K562 (cell line): ENCODE data around the gene CSTPP1. TPM values are rescaled to one million over a fixed set of nuclear protein-coding genes. Genes with fewer than 3 reads are reported as not detected.

Experiments
- ATAC-seq: fragments of 200-7000 bp; cut with Tn5 transposase; 3 replicates; pipeline ENCODE4 v1.9.1; 2020; ENCODE audit warnings: moderate library complexity
- BruUV-seq: library from RNA; stranded (reverse); fragments of 400-500 nt; replicated peaks from 2 replicates; lab custom pipeline; 2021; lab: Mats Ljungman, UMichigan
- CTCF ChIA-PET: fragments of 300-600 bp; formaldehyde crosslinking; extraction: SDS; loops from one replicate; lab custom pipeline; 2021; ENCODE audit warnings: low intra/inter-chr PET ratio; lab: Yijun Ruan, JAX
- POLR2A ChIA-PET: fragments of 300-600, 350-650 bp; sonication (Branson Sonifier 250); formaldehyde crosslinking; extraction: SDS; loops from one replicate; lab custom pipeline; 2021; ENCODE audit warnings: antibody characterized with exemption, inconsistent platforms; lab: Yijun Ruan, JAX
- DNase-seq, 4 experiments: peaks; one replicate each; pipeline versions ENCODE4 v3.0.0 to v3.0.0-alpha.2; 2011 to 2018; ENCODE audit warnings: low spot score in 3 of 4, mixed read lengths in 3 of 4; ENCODE audit errors: extremely low read depth in 1 of 4
- FAIRE-seq: peaks from 2 replicates; lab custom pipeline; 2011; peaks lifted over from hg19 to GRCh38; lab: Jason Lieb, UNC
- H2AFZ ChIP-seq: 2 replicates; pipeline ENCODE4 v1.6.0; 2011; ENCODE audit warnings: low read depth, low read length, control low read depth, inconsistent platforms
- H3K27ac ChIP-seq: fragments of 200-600 bp; 3 replicates; pipeline ENCODE4 v1.8.0; 2011; ENCODE audit warnings: low read depth, mild to moderate bottlenecking, control low read depth, inconsistent platforms, low read length, moderate library complexity, mixed read lengths; ENCODE audit errors: extremely low read depth
- H3K27me3 ChIP-seq, 2 experiments: fragments of 300-600 bp in 1 of 2; 2 replicates in 1 of 2; 3 replicates in 1 of 2; pipeline versions ENCODE4 v1.6.0 to v1.8.0; 2011; ENCODE audit warnings: inconsistent platforms in 2 of 2, low read length in 2 of 2, mild to moderate bottlenecking in 1 of 2, mixed read lengths in 1 of 2, moderate library complexity in 1 of 2; ENCODE audit not compliant: control insufficient read depth in 2 of 2, insufficient read depth in 2 of 2
- H3K36me3 ChIP-seq: fragments of 300-600 bp; 3 replicates; pipeline ENCODE4 v1.8.0; 2011; ENCODE audit warnings: mild to moderate bottlenecking, low read length, inconsistent platforms; ENCODE audit not compliant: control insufficient read depth, insufficient read depth
- H3K4me1 ChIP-seq, 2 experiments: fragments of 200-600 bp in 1 of 2; replicated peaks in 1 of 2; 2 replicates in 1 of 2; 3 replicates in 1 of 2; pipeline versions ENCODE4 v1.5.1 to v1.8.0; 2011; ENCODE audit warnings: inconsistent platforms in 2 of 2, low read length in 2 of 2, mild to moderate bottlenecking in 1 of 2, mixed read lengths in 1 of 2, moderate library complexity in 1 of 2; ENCODE audit not compliant: control insufficient read depth in 2 of 2, insufficient read depth in 2 of 2
- H3K4me2 ChIP-seq: 2 replicates; pipeline ENCODE4 v1.6.1; 2011; ENCODE audit warnings: low read length, control low read depth, inconsistent platforms, mixed read lengths; ENCODE audit not compliant: insufficient read depth
- H3K4me3 ChIP-seq: fragments of 200-600 bp; sonication (generic), shearing (Covaris generic); 2 replicates; pipeline ENCODE4 v1.5.1; 2016; ENCODE audit warnings: control low read depth, inconsistent platforms
- H3K79me2 ChIP-seq: fragments of 200-600 bp; 3 replicates; pipeline ENCODE4 v1.8.0; 2011; ENCODE audit warnings: low read length, inconsistent platforms; ENCODE audit not compliant: control insufficient read depth, insufficient read depth
- H3K9ac ChIP-seq, 2 experiments: 2 replicates each; pipeline versions ENCODE4 v1.6.0 to v1.6.1; 2011; ENCODE audit warnings: low read depth in 2 of 2, low read length in 2 of 2, control low read depth in 1 of 2, inconsistent platforms in 1 of 2, mild to moderate bottlenecking in 1 of 2, mixed read lengths in 1 of 2; ENCODE audit not compliant: insufficient read depth in 1 of 2
- H3K9me1 ChIP-seq: one replicate; pipeline ENCODE4 v1.6.0; 2011; ENCODE audit warnings: inconsistent platforms, mild to moderate bottlenecking, low read length, moderate library complexity; ENCODE audit not compliant: control insufficient read depth, insufficient read depth
- H3K9me3 ChIP-seq: replicated peaks from 2 replicates; pipeline ENCODE4 v1.5.1; 2011; ENCODE audit warnings: low read depth, low read length, inconsistent platforms; ENCODE audit not compliant: control insufficient read depth, insufficient read depth
- H4K20me1 ChIP-seq: replicated peaks from 2 replicates; pipeline ENCODE4 v1.6.1; 2011; ENCODE audit warnings: low read length, inconsistent platforms, mixed read lengths; ENCODE audit not compliant: control insufficient read depth, insufficient read depth
- ASH1L ChIP-seq: fragments of 450-650 bp; IDR thresholded peaks from 2 replicates; pipeline ENCODE4 v1.6.1; 2018; ENCODE audit warnings: borderline replicate concordance, mild to moderate bottlenecking, low read depth; ENCODE audit not compliant: partially characterized antibody
- BRF1 ChIP-seq: IDR thresholded peaks from 3 replicates; pipeline ENCODE4 v1.6.1; 2011; ENCODE audit warnings: borderline replicate concordance, mild to moderate bottlenecking; ENCODE audit not compliant: insufficient read length; ENCODE audit errors: extremely low read depth
- CBFA2T2 ChIP-seq: fragments of 450-650 bp; conservative IDR thresholded peaks from 2 replicates; pipeline ENCODE4 v1.6.1; 2017; ENCODE audit warnings: mild to moderate bottlenecking
- DNMT1 ChIP-seq: fragments of 450-650 bp; IDR thresholded peaks from 2 replicates; pipeline ENCODE4 v1.6.1; 2016; ENCODE audit warnings: antibody characterized with exemption, mild to moderate bottlenecking
- ESRRA ChIP-seq: fragments of 450-650 bp; IDR thresholded peaks from 2 replicates; pipeline ENCODE4 v1.6.1; 2014; ENCODE audit warnings: low read depth, mild to moderate bottlenecking, moderate library complexity, borderline replicate concordance
- HDAC8 ChIP-seq: fragments of 450-650 bp; IDR thresholded peaks from 2 replicates; pipeline ENCODE4 v1.6.1; 2016; ENCODE audit warnings: mild to moderate bottlenecking, missing genetic modification characterization, moderate library complexity, missing compliant biosample characterization
- JUNB ChIP-seq: fragments of 450-650 bp; formaldehyde crosslinking; conservative IDR thresholded peaks from 2 replicates; pipeline ENCODE4 v1.4.0; 2020; ENCODE audit warnings: mild to moderate bottlenecking
- MAFF ChIP-seq: IDR thresholded peaks from 2 replicates; pipeline ENCODE4 v1.6.1; 2012; ENCODE audit warnings: low read length, improper control_type of control experiment
- POLR2AphosphoS2 ChIP-seq: IDR thresholded peaks from 2 replicates; pipeline ENCODE4 v1.6.1; 2012; ENCODE audit warnings: low read length, improper control_type of control experiment
- POLR2AphosphoS5 ChIP-seq: IDR thresholded peaks from 2 replicates; pipeline ENCODE4 v1.6.1; 2011; ENCODE audit warnings: mild to moderate bottlenecking, low read depth, low read length, moderate library complexity; ENCODE audit not compliant: control insufficient read depth, insufficient read depth
- PTTG1 ChIP-seq: fragments of 450-650 bp; IDR thresholded peaks from 2 replicates; pipeline ENCODE4 v1.6.1; 2016; ENCODE audit warnings: low read depth, mild to moderate bottlenecking, missing genetic modification characterization, missing compliant biosample characterization
- RFX7 ChIP-seq: fragments of 250-450 bp; sonication (Bioruptor Pico); IDR thresholded peaks from 2 replicates; pipeline ENCODE4 v1.5.1; 2021; ENCODE audit warnings: mild to moderate bottlenecking
- SAP30 ChIP-seq: fragments of 200-600 bp; sonication (generic); IDR thresholded peaks from 2 replicates; pipeline ENCODE4 v1.6.1; 2012; ENCODE audit warnings: borderline replicate concordance, low read depth, mild to moderate bottlenecking, moderate library complexity, low read length, control low read depth, inconsistent platforms; ENCODE audit not compliant: insufficient read depth, poor library complexity, severe bottlenecking
- SETDB1 ChIP-seq: IDR thresholded peaks from one replicate; pipeline ENCODE4 v1.6.1; 2012; ENCODE audit warnings: low read length, control low read depth, inconsistent platforms
- TBP ChIP-seq: optimal IDR thresholded peaks from 2 replicates; pipeline ENCODE3; 2011; ENCODE audit warnings: low read depth, low read length, improper control_type of control experiment
- XRCC3 ChIP-seq: fragments of 450-650 bp; IDR thresholded peaks from 2 replicates; pipeline ENCODE4 v1.6.1; 2017; ENCODE audit warnings: mild to moderate bottlenecking, moderate library complexity
- ZNF282 ChIP-seq: sonication (generic); formaldehyde crosslinking; IDR thresholded peaks from 2 replicates; pipeline ENCODE4 v1.8.1; 2023; ENCODE audit warnings: missing genetic modification reagents
- ZNF3 ChIP-seq: fragments of 250-450 bp; sonication (Bioruptor Pico); IDR thresholded peaks from 2 replicates; pipeline ENCODE4 v1.5.0; 2021; ENCODE audit warnings: mild to moderate bottlenecking, moderate library complexity
- ZNF324 ChIP-seq: fragments of 250-450 bp; sonication (Bioruptor Pico); IDR thresholded peaks from 2 replicates; pipeline ENCODE4 v1.4.0; 2020; ENCODE audit warnings: mild to moderate bottlenecking
- ZNF699 ChIP-seq: fragments of 250-450 bp; sonication (Bioruptor Pico); IDR thresholded peaks from 2 replicates; pipeline ENCODE4 v1.8.0; 2021; ENCODE audit warnings: mild to moderate bottlenecking, moderate library complexity; ENCODE audit not compliant: insufficient replicate concordance
- ZZZ3 ChIP-seq: fragments of 450-650 bp; IDR thresholded peaks from 2 replicates; pipeline ENCODE4 v1.6.1; 2016; ENCODE audit warnings: antibody characterized with exemption, mild to moderate bottlenecking, moderate library complexity
- WGBS: fragments of 100-300 bp; shearing (Covaris generic); methylation state at CpG from one replicate; pipeline ENCODE4 v1.1.6; 2016; ENCODE audit warnings: low coverage, mixed read lengths; ENCODE audit not compliant: insufficient coverage; ENCODE audit errors: missing lambda C conversion rate; 5-methylcytosine and 5-hydroxymethylcytosine counted together
- in situ Hi-C: fragments of 300-500 bp; cut with MboI; formaldehyde crosslinking; loops from 4 replicates; pipeline ENCODE4 v1.15.0; 2018; ENCODE audit warnings: inconsistent platforms, mixed read lengths
- intact Hi-C: fragments of 100-400 bp; cut with micrococcal nuclease; formaldehyde crosslinking; loops from 2 replicates; pipeline ENCODE4 v1.14.2; 2022
- polyA plus RNA-seq, 8 experiments: library from polyadenylated mRNA; depleted of rRNA in 4 of 8; stranded (reverse) in 5 of 8; unstranded in 3 of 8; fragments of >200 nt; fragmentation: Nextera tagmentation in 2 of 8; fragmentation: Illumina TruSeq in 1 of 8; extraction: Ambion mirVana in 2 of 8; extraction: Trizol in 1 of 8; gene quantifications; 2 replicates each; pipeline versions ENCODE4 v1.2.1 to v1.2.3, GENCODE V29; 2011 to 2014; ENCODE audit warnings: inconsistent platforms in 1 of 8, missing spikeins in 1 of 8
- total RNA-seq, 7 experiments: library from RNA; depleted of rRNA in 6 of 7; stranded (reverse); fragments of >200 nt in 6 of 7; fragmentation: Illumina TruSeq in 2 of 7; extraction: Trizol in 2 of 7; gene quantifications; 2 replicates each; pipeline versions ENCODE4 v1.2.1 to v1.2.3, GENCODE V29; 2011 to 2021; ENCODE audit warnings: low replicate concordance in 1 of 7
- TF ChIP-seq, protein P1 (sequence below), 3 experiments: IDR thresholded peaks in 2 of 3; conservative IDR thresholded peaks in 1 of 3; 2 replicates each; pipeline ENCODE4 v1.5.1; 2011 to 2012; ENCODE audit warnings: low read length in 3 of 3, mild to moderate bottlenecking in 3 of 3, control low read depth in 2 of 3, improper control_type of control experiment in 1 of 3, inconsistent platforms in 1 of 3, low read depth in 1 of 3, mixed read lengths in 1 of 3, moderate library complexity in 1 of 3; ENCODE audit not compliant: insufficient read depth in 2 of 3

CSTPP1 gene
- total and polyA plus RNA-seq, 9 of the 15 experiments (the other 6 are each of a cell fraction or from before 2014, with no cell fraction given), result 6.5 to 17.8 (median 9.2) TPM

DNA sequence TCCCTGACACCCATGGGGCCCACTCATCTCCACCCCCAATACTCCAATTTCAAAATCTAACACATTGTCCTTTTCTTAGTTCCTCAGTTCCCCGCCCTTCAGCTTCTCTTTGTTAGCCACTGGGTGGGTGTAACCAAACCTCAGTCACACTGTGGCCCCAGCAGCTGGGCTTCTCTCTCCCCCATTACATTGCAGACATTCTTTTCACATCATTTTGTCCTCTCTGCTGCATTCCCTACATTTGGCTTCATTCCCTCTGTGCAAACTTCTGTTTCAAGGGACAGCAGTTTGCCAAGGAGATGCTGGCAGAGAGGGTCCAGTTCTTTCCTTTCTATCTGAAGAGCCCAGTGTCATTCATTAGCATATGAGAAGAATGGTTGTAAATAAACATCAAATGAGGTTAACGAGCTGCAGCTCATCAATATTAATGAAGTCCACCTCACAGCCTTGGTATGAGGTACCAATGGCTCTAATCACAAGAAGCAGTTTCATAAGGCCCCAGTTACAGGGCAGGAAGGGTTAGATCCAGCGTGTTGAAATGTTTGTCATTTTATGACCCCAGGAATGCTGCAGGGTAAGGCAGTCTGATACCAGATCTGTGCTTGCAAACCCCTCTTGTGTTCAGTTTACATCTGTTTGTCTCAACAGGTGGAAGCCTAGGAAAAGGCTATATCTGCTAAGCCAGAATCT is 167.8 kb downstream of the CSTPP1 start (continued):
- TF ChIP-seq POLR2AphosphoS2 (no peak), ZZZ3 (no peak), ZNF324 (CRISPR knock-in tag) (no peak), ZNF282 (CRISPR knock-in tag) (no peak), BRF1 (no peak), RFX7 (CRISPR knock-in tag) (no peak), PTTG1 (no peak), ZNF699 (CRISPR knock-in tag) (no peak), ZNF3 (CRISPR knock-in tag) (no peak)

DNA sequence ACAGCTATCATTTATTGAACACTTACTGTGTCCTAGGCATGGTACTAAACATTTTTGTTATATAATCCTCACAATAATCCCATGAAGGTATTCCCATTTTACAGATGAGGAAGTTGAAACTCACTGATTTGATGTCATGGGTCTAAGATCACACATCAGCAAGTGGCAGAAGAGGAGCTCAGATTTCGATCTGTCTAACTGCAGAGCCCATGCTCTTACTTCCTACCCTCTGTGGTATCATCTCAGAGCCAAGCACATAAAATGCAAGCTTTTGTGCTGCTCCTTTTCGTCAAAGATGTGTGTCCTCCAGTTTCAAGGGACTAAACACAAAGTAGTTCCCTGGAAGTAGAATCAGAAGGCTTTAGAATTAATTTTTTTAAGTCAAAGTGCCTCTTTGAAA is 169.0 kb downstream of the CSTPP1 start:
- CTCF ChIA-PET, result no interaction called here
- H3K4me1 ChIP-seq, result no peaks in the 10 kb centered on the region

More for the DNA sequence above, 169.0 kb downstream of the CSTPP1 start:
- Histone ChIP-seq H3K79me2 (no peaks in the 10 kb centered on the region), H3K36me3 (no peaks in the 10 kb centered on the region), H3K9me3 (no peaks in the 10 kb centered on the region), H3K4me2 (no peak overlapping the region), H3K27me3 (no peaks in the 10 kb centered on the region; a peak in 1 of 5 replicates), H3K27ac (no peak overlapping the region), H2AFZ (no peak overlapping the region), H3K9ac (no peak overlapping the region), H3K9me1 (no peaks in the 10 kb centered on the region), H3K4me3 (no peak overlapping the region), H4K20me1 (no peaks in the 10 kb centered on the region)
- no peak for DNase-seq
- BruUV-seq, result no TSS peak
- no peak for TF ChIP-seq SAP30
- no peak for TF ChIP-seq MAFF
- no peak for TF ChIP-seq SETDB1
- no peak for TF ChIP-seq DNMT1
- TF ChIP-seq TBP, result no peak
- no peak for TF ChIP-seq CBFA2T2
- no peak for TF ChIP-seq HDAC8 (tag)
- TF ChIP-seq XRCC3, result no peak
- no peak for TF ChIP-seq JUNB (CRISPR knock-in tag)
- TF ChIP-seq ASH1L, result no peak
- no peak for TF ChIP-seq ESRRA
- TF ChIP-seq, protein P1, sequence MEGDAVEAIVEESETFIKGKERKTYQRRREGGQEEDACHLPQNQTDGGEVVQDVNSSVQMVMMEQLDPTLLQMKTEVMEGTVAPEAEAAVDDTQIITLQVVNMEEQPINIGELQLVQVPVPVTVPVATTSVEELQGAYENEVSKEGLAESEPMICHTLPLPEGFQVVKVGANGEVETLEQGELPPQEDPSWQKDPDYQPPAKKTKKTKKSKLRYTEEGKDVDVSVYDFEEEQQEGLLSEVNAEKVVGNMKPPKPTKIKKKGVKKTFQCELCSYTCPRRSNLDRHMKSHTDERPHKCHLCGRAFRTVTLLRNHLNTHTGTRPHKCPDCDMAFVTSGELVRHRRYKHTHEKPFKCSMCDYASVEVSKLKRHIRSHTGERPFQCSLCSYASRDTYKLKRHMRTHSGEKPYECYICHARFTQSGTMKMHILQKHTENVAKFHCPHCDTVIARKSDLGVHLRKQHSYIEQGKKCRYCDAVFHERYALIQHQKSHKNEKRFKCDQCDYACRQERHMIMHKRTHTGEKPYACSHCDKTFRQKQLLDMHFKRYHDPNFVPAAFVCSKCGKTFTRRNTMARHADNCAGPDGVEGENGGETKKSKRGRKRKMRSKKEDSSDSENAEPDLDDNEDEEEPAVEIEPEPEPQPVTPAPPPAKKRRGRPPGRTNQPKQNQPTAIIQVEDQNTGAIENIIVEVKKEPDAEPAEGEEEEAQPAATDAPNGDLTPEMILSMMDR (IDR thresholded peaks at IDR 0.05 in 2 of 3, conservative IDR thresholded peaks at IDR 0.05 in 1 of 3; ENCODE audit: insufficient read depth in 2 of 3, low read depth in 1 of 3, low read length in 3 of 3), result no peak
- no peak for TF ChIP-seq POLR2AphosphoS5
- intact Hi-C loops (no loop called here), in situ Hi-C loops (no loop called here)
- FAIRE-seq, result no peak
- POLR2A ChIA-PET, result interaction anchor here (0.8 to 1.3 kb wide), 2 partner anchors 12 to 165 kb away, joined by 3 read pairs; no protein-coding TSS in a partner anchor
- WGBS, result 6% methylated on average over 2 of the region's 2 CpGs
- ATAC-seq, result no peak
